Keratinocyte (primary cell): ENCODE results near the gene SLC27A4. TPM values are rescaled to one million over a fixed set of nuclear protein-coding genes. Genes with fewer than 3 reads are reported as not detected.

Source experiments
- DNase-seq: peaks from one replicate; pipeline ENCODE4 v3.0.0-alpha.2; 2011; ENCODE audit warnings: low read depth, missing footprints, low spot score
- FAIRE-seq: peaks from 2 replicates; lab custom pipeline; 2011; peaks lifted over from hg19 to GRCh38; lab: Jason Lieb, UNC
- H2AFZ ChIP-seq: 2 replicates; pipeline ENCODE4 v1.6.0; 2012; ENCODE audit warnings: low read length, control low read depth, inconsistent platforms; ENCODE audit not compliant: control insufficient read depth
- H3K27ac ChIP-seq: 2 replicates; pipeline ENCODE4 v1.5.1; 2011; ENCODE audit warnings: low read length; ENCODE audit not compliant: control insufficient read depth, insufficient read depth
- H3K27me3 ChIP-seq: 3 replicates; pipeline ENCODE4 v1.6.0; 2011; ENCODE audit warnings: low read length; ENCODE audit not compliant: control insufficient read depth, insufficient read depth; ENCODE audit errors: extremely low read depth
- H3K36me3 ChIP-seq, 2 experiments: 2 replicates in 1 of 2; 3 replicates in 1 of 2; pipeline ENCODE4 v1.5.1; 2011; ENCODE audit warnings: low read length in 2 of 2, mild to moderate bottlenecking in 1 of 2; ENCODE audit not compliant: control insufficient read depth in 2 of 2, insufficient read depth in 2 of 2; ENCODE audit errors: extremely low read depth in 1 of 2
- H3K4me1 ChIP-seq: 3 replicates; pipeline ENCODE4 v1.5.1; 2011; ENCODE audit warnings: low read length; ENCODE audit not compliant: control insufficient read depth, insufficient read depth; ENCODE audit errors: extremely low read depth
- H3K4me2 ChIP-seq: 3 replicates; pipeline ENCODE4 v1.6.0; 2011; ENCODE audit warnings: low read depth, low read length; ENCODE audit not compliant: control insufficient read depth, insufficient read depth; ENCODE audit errors: extremely low read depth
- H3K4me3 ChIP-seq, 3 experiments: fragments of 200-600 bp in 1 of 3; sonication (generic) in 1 of 3; 2 replicates in 2 of 3; 3 replicates in 1 of 3; pipeline ENCODE4 v1.5.1; 2011 to 2016; ENCODE audit warnings: low read length in 3 of 3, mild to moderate bottlenecking in 3 of 3, control low read depth in 2 of 3, inconsistent platforms in 1 of 3, low read depth in 1 of 3, mixed read lengths in 1 of 3, mixed run types in 1 of 3, moderate library complexity in 1 of 3; ENCODE audit not compliant: control insufficient read depth in 2 of 3, insufficient read depth in 2 of 3; ENCODE audit errors: extremely low read depth in 1 of 3
- H3K79me2 ChIP-seq: 2 replicates; pipeline ENCODE4 v1.6.0; 2012; ENCODE audit warnings: low read length; ENCODE audit not compliant: control insufficient read depth, insufficient read depth
- H3K9ac ChIP-seq: 3 replicates; pipeline ENCODE4 v1.6.0; 2011; ENCODE audit warnings: low read length; ENCODE audit not compliant: control insufficient read depth, insufficient read depth; ENCODE audit errors: extremely low read depth
- H3K9me1 ChIP-seq: 3 replicates; pipeline ENCODE4 v1.6.0; 2011; ENCODE audit warnings: low read length; ENCODE audit not compliant: control insufficient read depth, insufficient read depth; ENCODE audit errors: extremely low read depth
- H3K9me3 ChIP-seq: 2 replicates; pipeline ENCODE4 v1.5.1; 2012; ENCODE audit warnings: low read depth, low read length; ENCODE audit not compliant: control insufficient read depth
- H4K20me1 ChIP-seq: 3 replicates; pipeline ENCODE4 v1.6.0; 2011; ENCODE audit warnings: low read length; ENCODE audit not compliant: control insufficient read depth, insufficient read depth; ENCODE audit errors: extremely low read depth
- EZH2 ChIP-seq: IDR thresholded peaks from one replicate; pipeline ENCODE4 v1.6.1; 2012; ENCODE audit warnings: inconsistent platforms, mild to moderate bottlenecking, low read length, moderate library complexity
- dilution Hi-C: fragments of 300-500 bp; cut with MboI; formaldehyde crosslinking; loops from one replicate; pipeline ENCODE4 v1.7.0; 2020; ENCODE audit warnings: low sequenced_read_pairs; ENCODE audit not compliant: extremely low pct_ligation_motif_present
- polyA plus RNA-seq, 5 experiments: library from polyadenylated mRNA; depleted of rRNA in 3 of 5; stranded (reverse) in 3 of 5; stranded (forward) in 1 of 5; unstranded in 1 of 5; fragments of >200 nt; gene quantifications; 1 replicate in 1 of 5; 2 replicates in 3 of 5; 3 replicates in 1 of 5; pipeline versions ENCODE4 v1.2.1 to v1.2.3, GENCODE V29; 2011 to 2012; ENCODE audit warnings: missing spikeins in 2 of 5, low read depth in 1 of 5, low replicate concordance in 1 of 5
- TF ChIP-seq, protein P1 (sequence below), 3 experiments: IDR thresholded peaks in 1 of 3; conservative IDR thresholded peaks in 1 of 3; optimal IDR thresholded peaks in 1 of 3; 2 replicates in 2 of 3; 3 replicates in 1 of 3; pipeline versions ENCODE3 to v1.5.1; 2011; ENCODE audit warnings: low read length in 3 of 3, mild to moderate bottlenecking in 3 of 3, moderate library complexity in 2 of 3, control low read depth in 1 of 3, inconsistent platforms in 1 of 3; ENCODE audit not compliant: insufficient read depth in 2 of 3; ENCODE audit errors: extremely low read depth in 1 of 3

The SLC27A4 gene
- polyA plus RNA-seq, 1 donor (not counting 4 experiments of a cell fraction or from before 2014, with no cell fraction given): 17.3 TPM

DNA sequence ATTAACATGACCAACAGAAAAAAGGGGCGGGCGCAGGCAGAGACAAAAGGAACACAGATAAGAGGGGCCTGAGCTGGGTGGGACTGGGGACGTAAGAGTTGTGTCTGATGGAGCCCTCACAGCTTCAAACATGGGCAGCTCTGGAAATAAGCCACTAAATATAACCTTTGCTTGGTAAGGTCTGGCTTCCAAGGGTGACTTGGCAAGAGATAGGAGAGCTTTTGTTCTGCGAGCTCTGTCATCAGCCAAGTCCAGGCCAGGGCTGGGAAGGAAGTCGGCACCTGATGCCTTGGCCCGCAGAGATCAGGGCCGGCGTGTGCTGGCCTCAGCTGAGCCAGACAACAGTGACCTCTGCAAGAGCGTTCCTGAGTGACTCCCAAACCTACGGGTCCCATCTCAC lies 29.9 kb upstream of the SLC27A4 start:
- H3K27ac ChIP-seq: no peak overlapping the region
- no peaks in the 10 kb centered on the region for H4K20me1 ChIP-seq
- peaks cover 15 to 28% of the 10 kb centered on the region in 2 experiments for H3K36me3 ChIP-seq
- no peaks in the 10 kb centered on the region for H3K27me3 ChIP-seq
- no peaks in the 10 kb centered on the region for H3K9me3 ChIP-seq
- DNase-seq: no peak
- H3K4me1 ChIP-seq: peaks cover 18% of the 10 kb centered on the region
- TF ChIP-seq, protein P1, sequence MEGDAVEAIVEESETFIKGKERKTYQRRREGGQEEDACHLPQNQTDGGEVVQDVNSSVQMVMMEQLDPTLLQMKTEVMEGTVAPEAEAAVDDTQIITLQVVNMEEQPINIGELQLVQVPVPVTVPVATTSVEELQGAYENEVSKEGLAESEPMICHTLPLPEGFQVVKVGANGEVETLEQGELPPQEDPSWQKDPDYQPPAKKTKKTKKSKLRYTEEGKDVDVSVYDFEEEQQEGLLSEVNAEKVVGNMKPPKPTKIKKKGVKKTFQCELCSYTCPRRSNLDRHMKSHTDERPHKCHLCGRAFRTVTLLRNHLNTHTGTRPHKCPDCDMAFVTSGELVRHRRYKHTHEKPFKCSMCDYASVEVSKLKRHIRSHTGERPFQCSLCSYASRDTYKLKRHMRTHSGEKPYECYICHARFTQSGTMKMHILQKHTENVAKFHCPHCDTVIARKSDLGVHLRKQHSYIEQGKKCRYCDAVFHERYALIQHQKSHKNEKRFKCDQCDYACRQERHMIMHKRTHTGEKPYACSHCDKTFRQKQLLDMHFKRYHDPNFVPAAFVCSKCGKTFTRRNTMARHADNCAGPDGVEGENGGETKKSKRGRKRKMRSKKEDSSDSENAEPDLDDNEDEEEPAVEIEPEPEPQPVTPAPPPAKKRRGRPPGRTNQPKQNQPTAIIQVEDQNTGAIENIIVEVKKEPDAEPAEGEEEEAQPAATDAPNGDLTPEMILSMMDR (optimal IDR thresholded peaks at IDR 0.05 in 1 of 3, IDR thresholded peaks at IDR 0.05 in 1 of 3, conservative IDR thresholded peaks at IDR 0.05 in 1 of 3; ENCODE audit: extremely low read depth in 1 of 3, insufficient read depth in 2 of 3, low read length in 3 of 3): no peak
- TF ChIP-seq EZH2: no peak
- dilution Hi-C loops: no loop called here
- FAIRE-seq: no peak
- no peak overlapping the region for H3K4me2 ChIP-seq
- no peak overlapping the region for H2AFZ ChIP-seq
- H3K9ac ChIP-seq: no peak overlapping the region
- H3K9me1 ChIP-seq: no peaks in the 10 kb centered on the region
- H3K4me3 ChIP-seq: no peak overlapping the region
- H3K79me2 ChIP-seq: no peaks in the 10 kb centered on the region

DNA sequence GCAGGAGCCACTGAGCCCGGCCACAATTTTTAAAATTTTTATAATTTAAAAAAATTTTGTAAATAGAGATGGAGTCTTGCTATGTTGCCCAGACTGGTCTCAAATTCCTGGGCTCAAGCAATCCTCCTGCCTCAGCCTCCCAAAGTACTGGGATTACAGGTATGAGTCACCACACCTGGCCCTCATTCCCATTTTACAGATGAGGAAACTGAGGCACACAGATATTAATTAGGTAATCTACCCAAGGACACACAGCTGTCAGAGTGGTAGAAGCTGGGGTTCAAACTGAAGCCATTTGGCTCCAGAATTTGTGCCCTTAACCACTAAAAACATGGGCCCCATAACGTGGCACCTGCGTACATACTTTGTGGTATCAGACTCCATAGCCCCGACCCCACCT lies 25.6 kb upstream of the SLC27A4 start:
- Histone ChIP-seq H3K4me2 (no peak overlapping the region), H3K9me3 (no peaks in the 10 kb centered on the region), H3K27ac (no peak overlapping the region), H3K36me3 (peaks cover 26 to 36% of the 10 kb centered on the region in 2 experiments), H3K4me1 (no peaks in the 10 kb centered on the region), H3K27me3 (no peaks in the 10 kb centered on the region), H3K9me1 (no peaks in the 10 kb centered on the region), H4K20me1 (no peaks in the 10 kb centered on the region), H3K4me3 (no peak overlapping the region), H3K79me2 (no peaks in the 10 kb centered on the region), H2AFZ (no peak overlapping the region), H3K9ac (no peak overlapping the region)
- dilution Hi-C loops: no loop called here
- no peak for FAIRE-seq
- DNase-seq: no peak
- TF ChIP-seq, protein P1 (optimal IDR thresholded peaks at IDR 0.05 in 1 of 3, IDR thresholded peaks at IDR 0.05 in 1 of 3, conservative IDR thresholded peaks at IDR 0.05 in 1 of 3; ENCODE audit: extremely low read depth in 1 of 3, insufficient read depth in 2 of 3, low read length in 3 of 3): no peak
- no peak for TF ChIP-seq EZH2
